Uterus (tissue), 4 donors: Measurements from ENCODE around the gene CCM2. TPM values are rescaled to one million over a fixed set of nuclear protein-coding genes. Genes with fewer than 3 reads are reported as not detected.

Experiments
- DNase-seq, 2 donors: peaks; one replicate each; pipeline ENCODE4 v3.0.0-alpha.2; 2019 to 2020
- H3K27ac ChIP-seq, 2 donors: fragments of 200-600 bp; sonication (generic); 1 replicate in 1 of 2; 2 replicates in 1 of 2; pipeline ENCODE4 v1.5.1; 2016 to 2018
- H3K27me3 ChIP-seq, 2 donors: fragments of 200-600 bp; sonication (generic); one replicate each; pipeline ENCODE4 v1.5.1; 2018 to 2019; ENCODE audit warnings: control low read depth in 1 of 2
- H3K36me3 ChIP-seq, 2 donors: fragments of 200-600 bp; sonication (generic); one replicate each; pipeline ENCODE4 v1.5.1; 2019; ENCODE audit warnings: control low read depth in 1 of 2
- H3K4me1 ChIP-seq, 2 donors: fragments of 200-600 bp; sonication (generic); one replicate each; pipeline ENCODE4 v1.5.1; 2018 to 2019; ENCODE audit warnings: control low read depth in 1 of 2
- H3K4me3 ChIP-seq, 2 donors: fragments of 200-600 bp; sonication (generic); 1 replicate in 1 of 2; 2 replicates in 1 of 2; pipeline ENCODE4 v1.5.1; 2018 to 2019; ENCODE audit warnings: mild to moderate bottlenecking in 1 of 2
- H3K9me3 ChIP-seq, 2 donors: fragments of 200-600 bp; sonication (generic); one replicate each; pipeline ENCODE4 v1.5.1; 2019; ENCODE audit warnings: control low read depth in 1 of 2
- CTCF ChIP-seq, 4 experiments: fragments of 200-600 bp in 2 of 4; fragments of 450-650 bp in 2 of 4; sonication (generic) in 2 of 4; IDR thresholded peaks; one replicate each; pipeline ENCODE4 v1.5.1; 2016 to 2019; ENCODE audit warnings: antibody characterized with exemption in 4 of 4, mild to moderate bottlenecking in 2 of 4, moderate library complexity in 1 of 4
- POLR2A ChIP-seq, 2 donors: fragments of 450-650 bp; IDR thresholded peaks; one replicate each; pipeline ENCODE4 v1.6.1; 2016; ENCODE audit warnings: antibody characterized with exemption in 2 of 2, mild to moderate bottlenecking in 1 of 2, moderate library complexity in 1 of 2
- intact Hi-C: fragments of 100-400 bp; cut with DNase I; formaldehyde crosslinking; loops from one replicate; pipeline ENCODE4 v1.15.1; 2023; ENCODE audit warnings: low total_unique reads
- total RNA-seq, 4 donors: library from RNA; depleted of rRNA in 3 of 4; stranded (reverse); fragments of >200 nt in 3 of 4; gene quantifications; one replicate each; pipeline versions ENCODE4 v1.1.0 to v1.2.4, GENCODE V29; 2014 to 2023
- donor health status: DM: yes; HTN: yes; CAD: no.

CCM2 gene
- total RNA-seq, 4 donors from 2014 or later, result 7.6 to 70.2 (median 33.6) TPM

DNA sequence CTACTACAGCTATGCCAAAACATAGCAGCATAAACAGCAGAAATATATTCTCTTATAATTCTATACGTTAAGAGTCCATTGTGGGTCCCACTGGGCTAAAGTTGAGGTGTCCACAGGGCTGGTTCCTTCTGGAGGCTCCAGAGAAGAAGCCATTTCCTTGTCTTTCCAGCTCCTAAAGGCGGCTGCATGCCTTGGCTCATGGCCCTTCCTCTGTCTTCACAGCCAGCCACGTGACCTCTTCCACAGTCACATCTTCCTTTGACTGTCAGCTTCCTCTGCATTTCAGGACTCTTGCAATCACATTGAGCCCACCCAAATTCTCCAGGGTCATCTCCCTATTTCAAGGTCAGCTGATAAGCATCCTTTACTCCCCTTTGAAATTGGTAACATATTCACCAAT is 71.5 kb downstream of the CCM2 start:
- DNase-seq, result no peak
- H3K9me3 ChIP-seq, result no peaks in the 10 kb centered on the region

DNA sequence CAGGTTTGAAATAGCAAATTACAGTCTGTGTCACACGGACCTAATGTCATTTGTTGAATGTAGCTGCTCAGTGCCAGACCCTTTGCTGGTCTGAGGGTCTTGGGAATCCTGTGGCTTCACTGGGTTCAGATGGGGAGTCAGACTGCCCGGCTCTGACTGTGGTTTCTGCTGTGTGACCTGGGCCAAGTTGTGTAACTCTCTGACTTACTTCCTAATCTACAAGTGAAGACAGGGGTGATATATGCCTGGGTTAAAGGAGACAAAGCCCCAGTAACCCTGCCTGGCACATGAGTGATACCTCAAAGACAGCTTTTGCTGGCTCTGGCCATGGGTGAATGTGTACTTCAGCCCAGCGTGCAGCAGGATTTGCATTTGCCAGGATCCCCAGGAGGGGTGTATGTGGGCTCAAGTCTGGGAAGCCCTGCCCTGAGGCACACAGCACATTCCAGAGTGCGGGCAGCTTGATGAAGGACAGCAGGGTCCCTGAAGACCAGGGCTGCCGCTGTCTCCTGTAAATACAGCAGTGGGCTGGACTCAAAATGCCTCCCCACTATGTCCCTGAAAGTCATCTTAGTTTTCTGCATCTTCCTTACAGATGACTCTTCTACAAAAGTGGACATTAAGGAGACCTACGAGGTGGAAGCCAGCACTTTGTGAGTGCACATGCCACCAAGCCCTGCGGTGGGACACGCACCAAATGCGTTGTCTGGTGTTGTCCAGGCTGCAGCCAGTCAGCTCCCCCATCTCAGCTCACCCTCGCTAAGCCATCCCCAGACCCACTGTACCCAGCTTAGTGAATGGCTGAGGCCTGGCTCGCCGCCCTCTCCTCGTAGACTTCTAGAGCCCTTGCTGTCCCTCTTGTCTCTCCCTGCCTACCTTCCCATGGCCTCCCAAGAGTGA is 72.4 kb downstream of the CCM2 start:
- H3K27ac ChIP-seq, result no peak overlapping the region
- no peaks in the 10 kb centered on the region for H3K36me3 ChIP-seq
- H3K9me3 ChIP-seq, result no peaks in the 10 kb centered on the region
- no peaks in the 10 kb centered on the region for H3K27me3 ChIP-seq
- TF ChIP-seq POLR2A (IDR thresholded peaks at IDR 0.05), result no peak
- no peak for TF ChIP-seq CTCF (IDR thresholded peaks at IDR 0.05)
- H3K4me3 ChIP-seq, result no peak overlapping the region
- intact Hi-C loops, result no loop called here
- no peak for DNase-seq
- H3K4me1 ChIP-seq, result no peaks in the 10 kb centered on the region

More for the DNA sequence above, 71.5 kb downstream of the CCM2 start:
- TF ChIP-seq POLR2A (IDR thresholded peaks at IDR 0.05), result no peak
- no peak for TF ChIP-seq CTCF (IDR thresholded peaks at IDR 0.05)
- H3K27ac ChIP-seq, result no peak overlapping the region
- H3K36me3 ChIP-seq, result no peaks in the 10 kb centered on the region
- no peak overlapping the region for H3K4me3 ChIP-seq
- H3K4me1 ChIP-seq, result no peaks in the 10 kb centered on the region
- no peaks in the 10 kb centered on the region for H3K27me3 ChIP-seq
- intact Hi-C loops, result no loop called here

- intact Hi-C loops, result no loop called here
- Histone ChIP-seq H3K9me3 (no peaks in the 10 kb centered on the region), H3K27ac (no peak overlapping the region), H3K4me1 (no peaks in the 10 kb centered on the region), H3K27me3 (no peaks in the 10 kb centered on the region), H3K36me3 (no peaks in the 10 kb centered on the region), H3K4me3 (no peak overlapping the region)
- TF ChIP-seq CTCF (IDR thresholded peaks at IDR 0.05) (no peak), POLR2A (IDR thresholded peaks at IDR 0.05) (no peak)
- DNase-seq, result no peak
Observed at GRCh38 chr7:45073031-45073785, 73.2 kb downstream of the CCM2 start.

DNA sequence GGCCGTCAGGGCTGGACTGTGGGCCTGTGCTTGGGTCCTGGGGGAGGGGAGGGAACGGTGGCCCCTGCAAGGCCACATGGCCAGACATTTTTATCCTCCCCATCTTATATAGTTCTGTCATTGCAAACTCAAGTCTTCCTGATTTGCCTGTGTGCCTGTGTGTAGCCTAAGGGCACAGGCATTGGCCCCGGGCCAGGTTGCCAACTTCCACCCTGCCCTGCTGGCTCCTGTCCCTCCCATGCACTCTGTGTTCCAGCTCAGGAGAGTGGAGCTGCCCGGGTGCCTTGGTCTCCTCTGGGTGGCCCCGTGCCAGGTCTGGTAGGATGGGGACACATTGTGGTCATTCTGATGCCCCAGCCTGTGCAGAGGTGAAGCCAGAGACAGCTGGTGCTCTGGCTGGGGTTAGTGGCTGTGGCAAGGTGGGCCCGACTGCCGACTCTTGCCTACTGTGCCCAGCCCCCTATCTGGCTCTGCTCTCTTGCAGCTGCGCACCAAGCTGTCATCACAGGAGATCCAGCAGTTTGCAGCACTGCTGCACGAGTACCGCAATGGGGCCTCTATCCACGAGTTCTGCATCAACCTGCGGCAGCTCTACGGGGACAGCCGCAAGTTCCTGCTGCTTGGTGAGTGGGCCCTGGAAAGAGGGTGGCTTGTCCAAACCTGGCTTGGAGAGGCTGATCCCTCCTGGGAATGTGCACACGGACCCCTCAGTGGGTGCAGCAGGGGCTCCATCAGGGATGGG is 74.0 kb downstream of the CCM2 start:
- H3K4me3 ChIP-seq, result no peak overlapping the region
- H3K27me3 ChIP-seq, result no peaks in the 10 kb centered on the region
- H3K27ac ChIP-seq, result no peak overlapping the region
- no peaks in the 10 kb centered on the region for H3K4me1 ChIP-seq
- no peaks in the 10 kb centered on the region for H3K36me3 ChIP-seq
- no peak for TF ChIP-seq CTCF (IDR thresholded peaks at IDR 0.05)
- no peak for TF ChIP-seq POLR2A (IDR thresholded peaks at IDR 0.05)
- H3K9me3 ChIP-seq, result no peaks in the 10 kb centered on the region
- intact Hi-C loops, result no loop called here
- DNase-seq, result no peak
